Parathyroid adenoma (tissue), 2 donors: Measurements from ENCODE around the gene DDRGK1.

Experiments
- H2AFZ ChIP-seq: fragments of 300-600 bp; sonication (generic); one replicate; pipeline ENCODE4 v1.7.0; 2017; ENCODE audit warnings: antibody characterized with exemption, mild to moderate bottlenecking
- H3K27ac ChIP-seq: fragments of 300-600 bp; sonication (generic); one replicate; pipeline ENCODE4 v1.7.0; 2017
- H3K27me3 ChIP-seq: fragments of 300-600 bp; sonication (generic); one replicate; pipeline ENCODE4 v1.7.0; 2017; ENCODE audit warnings: low read length; ENCODE audit not compliant: control insufficient read depth, insufficient read depth
- H3K36me3 ChIP-seq: fragments of 300-600 bp; sonication (generic); one replicate; pipeline ENCODE4 v1.7.0; 2017; ENCODE audit warnings: low read length; ENCODE audit not compliant: control insufficient read depth, insufficient read depth
- H3K4me1 ChIP-seq: fragments of 300-600 bp; sonication (generic); one replicate; pipeline ENCODE4 v1.7.0; 2017; ENCODE audit warnings: control low read depth
- H3K4me2 ChIP-seq: fragments of 300-600 bp; sonication (generic); one replicate; pipeline ENCODE4 v1.7.0; 2017; ENCODE audit warnings: low read length
- H3K4me3 ChIP-seq: fragments of 300-600 bp; sonication (generic); one replicate; pipeline ENCODE4 v1.7.0; 2017; ENCODE audit warnings: low read depth, low read length
- H3K79me2 ChIP-seq: fragments of 300-600 bp; sonication (generic); one replicate; pipeline ENCODE4 v1.7.0; 2017; ENCODE audit warnings: control low read depth
- H3K9ac ChIP-seq: fragments of 300-600 bp; sonication (generic); one replicate; pipeline ENCODE4 v1.7.0; 2017; ENCODE audit warnings: mild to moderate bottlenecking
- H3K9me3 ChIP-seq: fragments of 300-600 bp; sonication (generic); one replicate; pipeline ENCODE4 v1.7.0; 2017; ENCODE audit warnings: low read length; ENCODE audit not compliant: control insufficient read depth
- TF ChIP-seq, protein P1 (sequence below): fragments of 300-600 bp; sonication (generic); IDR thresholded peaks from one replicate; pipeline ENCODE4 v1.7.0; 2017; ENCODE audit warnings: antibody characterized with exemption, mild to moderate bottlenecking
- donor health status: primary hyperparathyroidism.

The DDRGK1 gene

DNA sequence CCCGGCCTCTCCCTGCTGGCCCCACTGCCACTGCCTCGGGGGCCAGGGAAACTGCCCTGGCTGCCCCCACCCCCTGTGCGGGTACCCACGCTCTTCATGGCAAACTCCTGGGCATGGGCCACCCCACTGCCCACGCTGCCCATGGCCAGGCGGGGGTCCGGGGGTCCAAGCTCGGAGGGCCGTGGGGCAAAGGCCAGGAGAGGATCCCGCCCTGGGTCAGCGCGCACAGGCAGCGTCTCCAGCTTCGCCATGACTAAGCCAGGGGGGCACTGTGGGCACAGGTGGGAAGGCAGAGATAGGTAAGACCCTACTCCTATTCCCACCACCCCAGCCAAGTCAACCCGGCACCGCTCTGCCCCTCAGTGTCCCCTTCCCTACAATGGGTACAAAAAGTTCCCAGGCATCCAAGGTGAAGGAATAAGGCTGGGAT lies 37.6 kb downstream of the DDRGK1 start:
- H3K79me2 ChIP-seq: no peaks in the 10 kb centered on the region
- TF ChIP-seq, protein P1, sequence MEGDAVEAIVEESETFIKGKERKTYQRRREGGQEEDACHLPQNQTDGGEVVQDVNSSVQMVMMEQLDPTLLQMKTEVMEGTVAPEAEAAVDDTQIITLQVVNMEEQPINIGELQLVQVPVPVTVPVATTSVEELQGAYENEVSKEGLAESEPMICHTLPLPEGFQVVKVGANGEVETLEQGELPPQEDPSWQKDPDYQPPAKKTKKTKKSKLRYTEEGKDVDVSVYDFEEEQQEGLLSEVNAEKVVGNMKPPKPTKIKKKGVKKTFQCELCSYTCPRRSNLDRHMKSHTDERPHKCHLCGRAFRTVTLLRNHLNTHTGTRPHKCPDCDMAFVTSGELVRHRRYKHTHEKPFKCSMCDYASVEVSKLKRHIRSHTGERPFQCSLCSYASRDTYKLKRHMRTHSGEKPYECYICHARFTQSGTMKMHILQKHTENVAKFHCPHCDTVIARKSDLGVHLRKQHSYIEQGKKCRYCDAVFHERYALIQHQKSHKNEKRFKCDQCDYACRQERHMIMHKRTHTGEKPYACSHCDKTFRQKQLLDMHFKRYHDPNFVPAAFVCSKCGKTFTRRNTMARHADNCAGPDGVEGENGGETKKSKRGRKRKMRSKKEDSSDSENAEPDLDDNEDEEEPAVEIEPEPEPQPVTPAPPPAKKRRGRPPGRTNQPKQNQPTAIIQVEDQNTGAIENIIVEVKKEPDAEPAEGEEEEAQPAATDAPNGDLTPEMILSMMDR: no peak
- H3K27me3 ChIP-seq: no peaks in the 10 kb centered on the region
- H3K4me1 ChIP-seq: peaks cover 16% of the 10 kb centered on the region
- no peaks in the 10 kb centered on the region for H3K9me3 ChIP-seq
- no peak overlapping the region for H3K9ac ChIP-seq
- H3K36me3 ChIP-seq: no peaks in the 10 kb centered on the region
- no peak overlapping the region for H3K4me3 ChIP-seq
- H3K4me2 ChIP-seq: no peak overlapping the region
- no peak overlapping the region for H3K27ac ChIP-seq
- no peak overlapping the region for H2AFZ ChIP-seq

DNA sequence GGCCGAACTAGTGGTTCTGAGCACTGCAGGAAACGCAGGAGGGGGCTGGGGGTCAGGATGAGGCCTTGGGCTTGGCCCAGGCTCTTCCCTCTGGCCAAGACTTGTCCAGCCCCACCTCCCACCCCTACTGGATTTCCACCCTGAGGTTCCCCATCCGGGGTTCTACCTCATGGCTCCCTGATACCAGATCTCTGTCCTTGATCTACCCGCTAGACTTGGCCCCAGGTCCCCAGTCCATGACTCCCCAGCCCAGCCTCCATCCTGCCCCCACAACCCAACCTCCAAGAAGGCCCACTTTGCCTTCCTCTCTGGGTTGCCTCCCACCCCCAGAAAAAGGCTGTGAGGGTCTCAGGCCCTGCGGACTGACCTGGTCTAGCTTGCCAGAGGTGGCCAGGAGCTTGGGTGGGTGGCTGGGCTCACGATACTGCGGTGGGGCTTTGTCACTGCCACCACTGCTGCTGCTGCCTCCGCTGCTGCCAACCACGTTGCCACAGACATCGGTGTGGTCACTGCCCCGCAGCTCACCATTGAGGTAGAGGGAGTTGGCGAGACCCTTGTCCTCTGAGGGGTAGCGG lies 38.1 kb downstream of the DDRGK1 start:
- H3K9me3 ChIP-seq: no peaks in the 10 kb centered on the region
- H2AFZ ChIP-seq: no peak overlapping the region
- H3K4me1 ChIP-seq: peaks cover 16% of the 10 kb centered on the region
- H3K27me3 ChIP-seq: no peaks in the 10 kb centered on the region
- TF ChIP-seq, protein P1: no peak
- H3K27ac ChIP-seq: no peak overlapping the region
- H3K36me3 ChIP-seq: no peaks in the 10 kb centered on the region
- no peak overlapping the region for H3K4me3 ChIP-seq
- no peaks in the 10 kb centered on the region for H3K79me2 ChIP-seq
- no peak overlapping the region for H3K4me2 ChIP-seq
- no peak overlapping the region for H3K9ac ChIP-seq

DNA sequence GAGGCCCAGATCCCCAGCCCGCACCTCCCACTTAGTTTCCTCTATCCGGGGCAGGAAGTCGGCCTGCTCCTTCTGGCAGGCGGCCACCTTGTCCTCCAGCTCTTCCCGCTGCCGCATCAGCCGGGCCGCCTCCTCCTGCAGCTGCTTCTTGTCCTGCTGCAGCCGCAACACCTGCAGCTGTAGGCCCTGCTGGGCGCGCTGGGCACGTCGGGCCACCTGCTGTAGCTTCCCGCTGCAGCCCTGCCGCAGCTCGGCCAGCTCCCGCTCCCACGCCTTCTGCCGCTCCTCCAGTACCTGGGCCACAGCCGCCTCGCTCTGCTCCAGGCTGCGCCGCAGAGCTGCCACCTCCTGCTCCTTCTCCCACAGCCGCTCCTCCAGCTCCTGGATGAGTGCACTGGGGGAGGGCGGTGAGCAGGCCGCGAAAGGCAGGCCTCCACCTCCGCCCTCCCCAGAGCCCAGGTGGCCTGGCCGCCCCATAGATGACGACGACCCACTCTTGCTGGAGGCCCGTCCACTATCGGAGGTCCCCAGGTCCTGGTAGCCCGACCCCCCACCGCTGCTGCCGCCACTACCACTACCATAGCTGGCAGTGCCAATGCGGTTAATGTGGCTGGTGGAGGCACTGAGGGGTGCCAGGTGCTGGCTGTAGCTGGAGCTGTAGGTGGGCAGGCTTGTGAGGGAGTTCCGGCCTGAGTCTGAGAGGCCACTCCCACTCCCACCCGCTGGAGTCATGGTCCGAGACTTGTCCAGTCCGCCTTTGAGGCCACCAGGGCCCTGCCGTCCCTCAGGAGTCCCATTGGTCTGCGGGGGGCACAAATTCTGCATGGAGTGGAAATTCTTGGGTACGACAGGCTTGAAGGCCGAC lies 38.8 kb downstream of the DDRGK1 start:
- Histone ChIP-seq H3K27ac (no peak overlapping the region), H3K4me2 (no peak overlapping the region), H3K4me1 (peaks cover 16% of the 10 kb centered on the region), H2AFZ (no peak overlapping the region), H3K9me3 (no peaks in the 10 kb centered on the region), H3K27me3 (no peaks in the 10 kb centered on the region), H3K9ac (no peak overlapping the region), H3K4me3 (no peak overlapping the region), H3K79me2 (no peaks in the 10 kb centered on the region), H3K36me3 (no peaks in the 10 kb centered on the region)
- TF ChIP-seq, protein P1: no peak

DNA sequence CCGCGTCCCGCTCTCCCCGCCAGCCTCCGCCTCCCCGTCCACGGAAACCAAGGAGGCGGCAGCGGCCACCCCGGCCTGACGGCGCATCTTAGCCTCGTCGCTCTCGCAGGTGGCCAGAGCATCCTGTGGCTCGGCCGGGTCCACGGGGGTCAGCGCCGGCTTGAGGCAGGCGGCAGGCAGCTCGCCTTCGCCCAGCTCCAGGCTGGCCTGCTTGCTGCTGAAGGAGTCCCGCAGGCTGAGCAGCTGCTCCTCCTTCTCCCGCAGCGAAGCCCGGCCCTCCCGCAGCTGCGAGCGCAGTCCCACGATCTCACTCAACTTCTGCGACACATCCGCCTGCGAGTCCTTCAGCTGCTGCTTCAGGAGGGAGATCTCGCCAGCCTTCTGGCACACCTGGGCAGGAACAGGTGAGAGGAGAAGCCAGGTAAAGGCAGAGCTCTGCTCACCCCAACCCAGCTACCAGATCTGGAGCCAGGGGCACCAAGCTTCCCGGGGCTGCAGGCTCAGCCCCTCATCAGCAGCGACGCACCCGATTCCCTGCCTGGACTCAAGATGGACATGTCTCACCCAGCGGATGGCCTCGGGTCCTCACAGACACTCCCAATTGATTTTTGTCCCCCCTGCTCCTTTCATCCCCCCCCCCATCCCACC lies 39.6 kb downstream of the DDRGK1 start:
- H3K4me1 ChIP-seq: peaks cover 16% of the 10 kb centered on the region
- H3K9ac ChIP-seq: no peak overlapping the region
- H3K27ac ChIP-seq: no peak overlapping the region
- no peak overlapping the region for H2AFZ ChIP-seq
- TF ChIP-seq, protein P1: no peak
- no peak overlapping the region for H3K4me3 ChIP-seq
- no peaks in the 10 kb centered on the region for H3K36me3 ChIP-seq
- H3K4me2 ChIP-seq: no peak overlapping the region
- H3K79me2 ChIP-seq: no peaks in the 10 kb centered on the region
- no peaks in the 10 kb centered on the region for H3K27me3 ChIP-seq
- no peaks in the 10 kb centered on the region for H3K9me3 ChIP-seq
